Fibroblast of upper back skin (primary cell): ENCODE measurements around the gene MSL3B.

ENCODE experiments used
- DNase-seq: peaks from one replicate; pipeline ENCODE4 v3.0.0-alpha.2; 2013

Gene MSL3B

DNA sequence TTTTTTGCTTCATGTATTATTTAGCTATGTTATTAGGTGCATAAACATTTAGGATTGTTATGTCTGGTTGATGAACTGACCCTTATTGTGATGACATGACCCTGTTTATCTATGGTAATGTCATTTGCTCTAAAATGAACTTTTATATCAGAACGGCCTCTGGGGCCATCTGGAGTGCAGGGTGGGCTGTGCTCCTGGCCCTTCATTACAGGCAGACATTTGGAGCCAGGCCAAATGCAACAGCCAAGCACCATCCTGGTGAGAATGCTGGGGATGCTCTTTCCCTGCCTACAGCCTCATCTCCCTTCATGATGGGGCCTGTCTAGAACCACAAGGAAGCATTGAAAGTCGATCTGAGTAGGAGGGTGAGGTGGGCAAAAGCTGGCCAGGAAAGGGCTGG lies 51.9 kb downstream of the MSL3B start:
- no peak for DNase-seq

DNA sequence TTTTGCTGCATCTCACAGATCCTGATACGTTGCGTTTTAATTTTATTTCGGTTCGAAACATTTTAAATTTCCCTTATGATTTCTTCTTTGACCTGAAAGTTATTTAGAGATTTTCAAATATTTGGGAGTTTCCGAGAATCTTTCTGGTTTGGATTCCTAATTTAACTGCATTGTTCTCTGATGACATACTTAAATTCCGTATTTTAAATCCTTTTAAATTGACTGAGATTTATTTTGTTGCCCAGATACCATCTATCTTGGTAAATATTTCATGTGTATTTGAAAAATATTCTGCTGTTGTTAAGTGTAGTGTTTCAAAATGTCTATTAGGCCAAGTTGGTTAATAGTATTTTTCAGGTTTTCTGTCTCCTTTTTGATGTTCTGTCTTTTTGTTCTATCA lies 52.3 kb downstream of the MSL3B start:
- DNase-seq, result no peak
